Mesodermal cell (in vitro differentiated cells): ENCODE measurements around the gene KMT2E.
A peak's percentile ranks its signal among the peaks of the same experiment; 100 is the strongest.
"Not testable (repeated sequence)": the region's sequence is repeated elsewhere in the genome, so short reads cannot be mapped to it uniquely, and the experiment has no call there.

Experiments
- H3K27ac ChIP-seq: 2 replicates; pipeline ENCODE4 v1.7.0; 2013; ENCODE audit warnings: mild to moderate bottlenecking, low read depth, low read length, moderate library complexity; ENCODE audit not compliant: severe bottlenecking
- H3K36me3 ChIP-seq: 2 replicates; pipeline ENCODE4 v1.7.1; 2013; ENCODE audit warnings: mild to moderate bottlenecking, low read length, moderate library complexity; ENCODE audit not compliant: control insufficient read depth, insufficient read depth
- H3K4me1 ChIP-seq: one replicate; pipeline ENCODE4 v1.7.1; 2013; ENCODE audit warnings: mild to moderate bottlenecking, low read length; ENCODE audit not compliant: insufficient read depth, control insufficient read depth, poor library complexity, severe bottlenecking
- H3K4me3 ChIP-seq: 2 replicates; pipeline ENCODE4 v1.7.0; 2013; ENCODE audit warnings: low read length, control low read depth, mild to moderate bottlenecking; ENCODE audit not compliant: insufficient read depth, poor library complexity, severe bottlenecking; ENCODE audit errors: extremely low read depth
- H3K9me3 ChIP-seq: 2 replicates; pipeline ENCODE4 v1.7.1; 2013; ENCODE audit warnings: mild to moderate bottlenecking, low read length, moderate library complexity; ENCODE audit not compliant: control insufficient read depth
- WGBS, 2 experiments: methylation state at CpG; one replicate each; pipeline ENCODE4 v1.1.5; 2013; ENCODE audit warnings: missing lambda C conversion rate in 2 of 2; ENCODE audit not compliant: insufficient coverage in 2 of 2; 5-methylcytosine and 5-hydroxymethylcytosine counted together

KMT2E gene

DNA sequence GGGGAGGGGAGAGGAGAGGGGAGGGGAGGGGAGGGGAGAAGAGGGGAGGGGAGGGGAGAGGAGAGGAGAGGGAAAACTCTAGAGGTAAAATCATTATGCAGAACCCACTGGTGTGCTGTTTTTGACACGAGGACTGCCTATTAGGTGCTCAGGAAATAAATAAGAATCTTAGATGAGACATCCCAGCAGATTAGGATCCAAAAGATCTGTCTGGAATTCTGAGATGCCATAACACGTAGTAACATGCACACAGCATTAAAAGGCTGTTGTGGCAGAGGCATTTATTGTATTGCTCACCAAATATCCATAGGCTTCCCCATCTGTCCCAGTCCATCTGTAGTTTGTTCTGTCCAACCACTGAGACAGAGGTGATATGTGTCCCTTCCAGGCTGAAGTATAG lies 40.8 kb upstream of the KMT2E start:
- Histone ChIP-seq H3K4me1 (peaks cover 9% of the 10 kb centered on the region), H3K4me3 (no peak overlapping the region)

DNA sequence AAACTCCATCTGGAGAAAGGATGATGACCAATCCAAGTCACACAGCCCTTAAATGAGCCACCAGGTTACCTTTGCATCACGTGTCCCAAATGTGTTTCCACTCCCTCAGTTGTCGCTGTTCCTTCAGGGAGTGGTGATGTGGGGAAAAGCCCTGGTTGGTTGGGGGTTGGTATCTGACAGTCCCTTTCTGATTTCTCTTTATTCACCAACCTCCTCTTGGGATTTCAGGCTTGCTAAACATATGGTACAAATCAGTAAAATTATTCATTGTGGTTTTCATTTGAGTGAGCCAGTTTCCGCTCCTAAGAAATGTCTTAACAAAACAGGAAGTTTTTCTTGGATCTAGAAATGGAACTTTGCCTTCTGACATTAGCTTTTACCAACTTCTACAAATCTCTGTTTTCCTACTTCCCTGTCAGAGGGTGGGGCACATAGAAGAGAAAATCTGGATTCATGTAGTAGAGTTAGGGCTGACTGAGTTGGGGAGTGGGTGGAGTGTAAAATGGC lies 40.0 kb upstream of the KMT2E start:
- no peak overlapping the region for H3K27ac ChIP-seq
- no peaks in the 10 kb centered on the region for H3K9me3 ChIP-seq
- H3K36me3 ChIP-seq: peaks cover 14% of the 10 kb centered on the region
- no peak overlapping the region for H3K4me3 ChIP-seq
- no CpG with 5 or more reads among the region's 3 CpGs for WGBS, 2 experiments
- peaks cover 17% of the 10 kb centered on the region for H3K4me1 ChIP-seq

More for the DNA sequence above, 40.8 kb upstream of the KMT2E start:
- Histone ChIP-seq H3K36me3 (peaks cover 14% of the 10 kb centered on the region), H3K9me3 (no peaks in the 10 kb centered on the region), H3K27ac (no peak overlapping the region)
- 93 to 100% methylated on average over 2 of the region's 2 CpGs for WGBS, 2 experiments

DNA sequence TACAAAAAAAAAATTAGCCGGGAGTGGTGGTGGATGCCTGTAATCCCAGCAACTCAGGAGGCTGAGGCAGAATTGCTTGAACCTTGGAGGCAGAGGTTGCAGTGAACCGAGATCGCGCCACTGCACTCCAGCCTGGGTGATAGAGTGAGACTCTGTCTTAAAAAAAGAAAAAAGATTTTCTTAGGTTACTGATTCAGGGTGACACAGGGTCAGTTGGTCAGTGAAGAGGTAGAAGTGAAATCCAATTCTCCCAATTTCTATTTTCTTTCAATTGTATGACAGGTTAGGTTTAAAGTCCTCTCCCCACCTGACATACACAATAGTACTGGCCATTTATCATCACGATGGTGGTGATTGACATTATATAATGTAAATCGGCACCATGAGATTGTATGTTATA lies 38.5 kb upstream of the KMT2E start:
- not testable (repeated sequence) for H3K9me3 ChIP-seq, H3K4me3 ChIP-seq, H3K27ac ChIP-seq
- peaks cover 17% of the 10 kb centered on the region for H3K36me3 ChIP-seq
- WGBS, 2 experiments: 94 to 100% methylated on average over 2 to 3 of the region's 6 CpGs
- H3K4me1 ChIP-seq: peaks cover 33% of the 10 kb centered on the region

DNA sequence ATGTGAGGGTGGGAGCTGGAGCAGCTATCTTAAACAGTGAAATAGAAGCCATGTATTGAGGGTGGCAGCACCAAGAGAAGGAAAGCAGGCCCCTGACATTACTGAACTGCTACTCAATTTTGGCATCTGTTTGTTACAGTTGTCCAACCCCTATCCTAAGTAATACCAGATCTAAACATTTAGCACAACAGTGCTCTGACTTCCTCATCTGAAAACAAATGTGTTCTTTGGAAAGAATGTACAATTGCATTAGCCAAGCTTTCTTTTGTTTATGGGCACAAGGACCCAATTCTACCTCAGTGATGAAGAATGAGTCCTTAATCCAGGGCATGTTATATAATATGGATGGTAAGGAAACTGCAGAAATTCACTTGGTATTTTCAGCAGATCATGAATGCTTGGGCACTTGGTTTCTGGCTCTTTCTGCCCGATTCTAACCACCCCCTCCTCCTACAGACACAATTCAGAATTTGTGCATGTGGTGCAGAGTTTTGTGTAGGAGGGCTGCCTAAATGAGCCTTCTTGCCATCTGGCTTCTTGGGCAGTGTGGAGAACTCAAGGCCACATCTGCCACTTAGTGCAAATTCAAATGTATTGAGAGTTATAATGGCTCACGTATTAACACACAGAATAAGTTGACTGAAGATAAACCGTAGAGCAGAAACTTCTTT lies 36.9 kb upstream of the KMT2E start:
- Histone ChIP-seq H3K36me3 (peaks cover 17% of the 10 kb centered on the region), H3K4me1 (peaks cover 31% of the 10 kb centered on the region), H3K4me3 (no peak overlapping the region), H3K27ac (no peak overlapping the region), H3K9me3 (no peaks in the 10 kb centered on the region)
- WGBS, 2 experiments: no CpG with 5 or more reads among the region's 3 CpGs

DNA sequence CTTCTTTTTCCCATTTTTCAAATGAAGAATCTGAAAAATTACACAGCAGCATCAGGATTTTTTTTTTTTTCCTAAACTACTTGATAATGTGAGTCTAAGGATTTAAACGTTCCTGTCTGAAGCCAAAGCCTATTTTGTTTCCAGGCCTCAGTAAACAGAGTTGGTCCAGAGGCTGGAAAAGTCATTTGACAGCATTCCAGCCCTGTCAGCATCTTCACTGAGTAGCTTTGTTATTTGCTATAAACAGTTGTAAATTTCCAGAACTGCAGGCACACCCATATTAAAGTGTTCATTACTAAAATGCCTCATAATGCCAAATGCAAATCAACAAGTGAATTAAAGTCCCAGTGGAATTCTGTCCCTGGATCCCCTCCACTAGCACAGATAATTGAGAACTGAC lies 35.5 kb upstream of the KMT2E start:
- no peaks in the 10 kb centered on the region for H3K9me3 ChIP-seq
- no peak overlapping the region for H3K4me3 ChIP-seq
- H3K4me1 ChIP-seq: peaks cover 39% of the 10 kb centered on the region
- 29 to 33% methylated on average over 1 of the region's 1 CpG for WGBS, 2 experiments
- peaks cover 17% of the 10 kb centered on the region for H3K36me3 ChIP-seq
- peak overlapping the region; percentile 82 for H3K27ac ChIP-seq

DNA sequence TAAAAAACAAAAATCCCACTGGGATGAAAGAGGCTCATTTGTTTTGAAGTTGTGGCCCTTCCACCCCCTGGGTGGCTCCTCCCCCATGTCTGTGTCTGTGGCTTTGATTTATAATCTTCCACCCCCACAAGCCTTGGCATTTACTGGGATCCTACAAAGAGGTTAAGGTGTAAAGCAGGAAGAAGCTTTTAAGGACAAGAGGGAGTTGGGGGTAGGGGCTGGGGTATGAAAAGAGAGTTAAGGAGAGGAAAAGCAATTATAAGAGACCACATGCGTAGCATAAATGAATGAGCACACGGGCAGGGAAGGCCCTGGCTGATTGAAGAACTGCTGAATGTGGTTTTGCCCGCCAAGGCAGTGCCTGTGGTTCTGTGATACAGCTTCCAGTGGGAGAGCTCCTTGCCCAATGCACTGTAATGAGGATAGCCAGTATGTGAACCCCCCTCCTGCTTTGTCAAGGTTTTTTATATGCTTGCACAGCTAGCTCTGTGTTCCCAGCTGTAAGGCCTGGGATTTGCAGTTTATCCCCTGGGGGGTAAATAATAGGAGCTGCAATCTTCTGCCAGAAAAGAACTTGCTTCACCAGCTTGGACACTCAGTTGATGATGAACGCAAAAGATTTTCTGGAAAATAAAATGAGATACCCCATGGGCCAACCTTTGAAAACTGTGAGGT lies 34.7 kb upstream of the KMT2E start:
- 24% methylated on average over 4 of the region's 4 CpGs for WGBS, 2 experiments
- peak overlapping the region; percentile 82 for H3K27ac ChIP-seq
- peaks cover 39% of the 10 kb centered on the region for H3K4me1 ChIP-seq
- H3K4me3 ChIP-seq: no peak overlapping the region
- no peaks in the 10 kb centered on the region for H3K9me3 ChIP-seq
- peaks cover 15% of the 10 kb centered on the region for H3K36me3 ChIP-seq

DNA sequence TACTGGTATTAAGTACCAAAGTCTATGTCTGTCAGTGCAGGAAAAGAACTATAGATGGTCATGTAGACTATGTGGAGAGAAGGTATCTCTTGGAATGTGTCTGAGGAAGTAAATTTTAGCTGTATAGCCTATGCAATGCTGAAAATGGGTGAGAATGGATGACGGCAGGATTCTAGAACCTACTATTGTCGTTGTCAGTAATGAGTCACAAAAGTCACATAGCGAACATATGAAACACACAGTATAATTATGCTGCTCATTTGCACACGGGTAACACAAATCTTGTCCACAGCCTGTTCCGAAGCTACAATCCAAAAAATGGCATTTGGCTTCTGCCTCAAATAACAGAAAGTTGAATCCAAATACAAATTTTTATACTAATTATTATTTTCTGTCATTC lies 33.6 kb upstream of the KMT2E start:
- WGBS, 2 experiments: 84 to 94% methylated on average over 4 to 5 of the region's 5 CpGs
- Histone ChIP-seq H3K4me1 (peaks cover 47% of the 10 kb centered on the region), H3K9me3 (no peaks in the 10 kb centered on the region), H3K36me3 (peaks cover 12% of the 10 kb centered on the region), H3K27ac (peak overlapping the region; percentile 82), H3K4me3 (no peak overlapping the region)

DNA sequence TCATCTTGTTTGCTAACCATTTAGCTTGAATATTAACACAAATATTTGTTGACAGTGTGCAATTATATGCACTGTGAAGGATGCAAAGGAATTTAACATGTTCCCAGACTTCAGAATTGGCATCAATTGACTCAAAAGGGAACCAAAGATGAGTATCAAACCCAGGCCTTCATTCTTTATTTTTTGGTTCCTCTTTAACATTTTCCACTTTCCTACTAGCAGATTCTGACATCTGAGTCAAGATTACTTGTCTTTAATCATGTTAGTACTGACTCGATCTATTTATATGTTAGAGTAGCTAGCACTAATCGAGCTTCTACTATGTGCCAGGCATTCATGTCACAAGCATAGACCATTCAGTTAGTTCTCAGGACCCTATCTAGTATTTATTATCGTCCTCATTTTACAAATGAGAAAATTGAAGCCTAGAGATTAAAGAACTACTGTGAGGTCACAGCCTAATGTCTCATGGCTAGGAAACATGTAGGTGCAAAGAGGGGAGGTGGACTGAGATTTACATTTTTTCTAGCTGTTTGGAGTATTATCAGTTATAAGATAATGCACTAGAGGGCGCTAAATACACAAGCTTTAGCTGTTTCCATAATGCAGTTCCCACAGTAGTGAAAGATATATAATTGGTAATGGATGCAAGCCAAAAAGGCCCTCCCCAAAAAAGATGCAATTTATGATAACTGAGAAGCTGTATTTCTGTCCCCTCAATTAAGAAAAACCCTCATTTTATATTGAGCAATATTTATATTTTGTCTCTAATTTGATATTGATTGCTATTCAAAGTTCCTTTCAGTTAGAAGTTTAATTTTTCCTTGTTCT lies 32.9 kb upstream of the KMT2E start:
- Histone ChIP-seq H3K9me3 (no peaks in the 10 kb centered on the region), H3K27ac (no peak overlapping the region), H3K4me3 (no peak overlapping the region), H3K36me3 (peaks cover 16% of the 10 kb centered on the region), H3K4me1 (peaks cover 53% of the 10 kb centered on the region)
- 100% methylated on average over 2 of the region's 4 CpGs; no CpG with 5 or more reads in 1 of the 2 experiments for WGBS, 2 experiments

DNA sequence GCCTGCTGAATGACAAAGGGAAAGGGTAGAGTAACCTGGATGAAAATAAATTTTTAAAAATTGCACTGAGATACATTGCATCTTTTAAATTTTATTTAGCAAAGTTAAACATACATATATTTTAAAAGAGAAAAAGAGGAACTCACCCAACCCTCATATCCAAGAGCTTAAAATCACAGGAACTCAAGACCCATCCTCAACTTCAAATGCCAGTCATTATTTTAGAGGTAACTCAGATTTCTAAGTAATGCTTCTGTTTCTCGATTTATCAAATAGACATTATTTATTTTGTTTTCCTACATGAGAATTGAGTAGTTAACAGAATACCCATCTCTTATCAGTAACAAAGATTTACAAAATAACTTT lies 32.4 kb upstream of the KMT2E start:
- Histone ChIP-seq H3K9me3 (no peaks in the 10 kb centered on the region), H3K27ac (no peak overlapping the region), H3K36me3 (peaks cover 19% of the 10 kb centered on the region), H3K4me3 (no peak overlapping the region), H3K4me1 (peaks cover 58% of the 10 kb centered on the region)
- WGBS, 2 experiments: no CpG with 5 or more reads among the region's 1 CpG

DNA sequence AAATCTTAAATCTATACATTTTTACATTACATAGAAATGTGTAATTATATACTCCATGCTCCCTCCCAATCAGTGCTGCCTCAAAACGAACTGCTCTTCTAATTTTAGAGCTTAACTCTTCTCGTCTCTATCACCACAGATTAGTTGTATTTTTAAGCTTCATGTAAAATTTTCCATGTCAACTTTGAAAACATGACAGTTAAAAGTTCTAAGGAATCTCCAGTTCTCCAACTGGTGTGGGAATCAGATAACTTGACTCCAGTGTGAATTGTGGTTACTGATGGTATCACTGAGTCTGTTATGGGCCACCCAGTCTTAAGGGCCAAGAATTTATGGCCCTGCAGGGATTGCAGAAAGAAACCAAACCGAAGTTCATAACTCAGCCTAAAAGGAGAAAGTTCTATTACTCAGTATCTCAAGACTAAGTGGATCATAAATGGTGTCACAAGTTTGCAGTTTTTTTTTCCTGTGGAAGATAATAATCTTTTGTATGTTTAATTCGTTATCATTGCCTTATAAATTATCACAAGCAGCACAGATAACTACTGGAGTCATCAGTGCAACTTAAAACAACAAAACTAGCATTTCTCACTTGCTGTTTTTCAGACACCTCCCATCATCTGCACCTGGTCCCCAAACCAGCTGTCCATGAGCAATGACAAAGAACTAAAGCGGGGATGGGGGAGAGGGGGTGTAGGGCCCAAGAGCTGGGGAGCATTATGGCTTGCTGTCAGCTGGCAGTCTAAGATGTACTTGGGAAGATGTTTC lies 31.5 kb upstream of the KMT2E start:
- Histone ChIP-seq H3K27ac (peak overlapping the region; percentile 96), H3K4me1 (peaks cover 63% of the 10 kb centered on the region), H3K4me3 (no peak overlapping the region), H3K9me3 (no peaks in the 10 kb centered on the region), H3K36me3 (peaks cover 18% of the 10 kb centered on the region)
- 83 to 90% methylated on average over 1 to 2 of the region's 5 CpGs for WGBS, 2 experiments
